Fibroblast of pulmonary artery (primary cell): Measurements from ENCODE around the gene PPP6R2.

Source experiments
- DNase-seq: peaks from one replicate; pipeline ENCODE4 v3.0.0-alpha.2; 2010; ENCODE audit warnings: low read depth
- H3K4me3 ChIP-seq: replicated peaks from 2 replicates; pipeline ENCODE4 v1.5.1; 2011; ENCODE audit warnings: low read depth, mild to moderate bottlenecking, control low read depth, low read length, moderate library complexity
- TF ChIP-seq, protein P1 (sequence below): IDR thresholded peaks from 2 replicates; pipeline ENCODE4 v1.5.1; 2011; ENCODE audit warnings: mild to moderate bottlenecking, control low read depth, low read length, inconsistent platforms; ENCODE audit errors: missing control alignments

Gene PPP6R2

DNA sequence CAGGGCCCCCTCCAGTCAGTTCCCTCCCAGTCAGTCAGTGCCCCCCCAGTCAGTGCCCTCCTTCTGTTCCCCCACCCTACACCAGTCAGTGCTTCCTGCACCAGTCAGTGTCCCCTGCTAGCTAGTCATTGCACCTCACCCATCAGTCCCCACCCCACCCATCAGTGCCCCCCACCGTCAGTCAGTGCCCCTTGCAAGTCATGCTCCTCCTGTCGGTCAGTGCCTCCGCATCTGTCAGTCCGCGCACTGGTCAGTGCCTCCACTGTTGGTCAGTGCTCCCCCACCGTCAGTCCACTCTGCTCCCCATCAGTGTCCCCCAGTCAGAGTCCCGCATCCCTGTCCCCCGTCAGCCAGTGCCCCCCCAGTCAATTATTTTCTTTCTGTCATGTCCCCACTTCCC lies 3.3 kb downstream of the PPP6R2 start:
- TF ChIP-seq, protein P1, sequence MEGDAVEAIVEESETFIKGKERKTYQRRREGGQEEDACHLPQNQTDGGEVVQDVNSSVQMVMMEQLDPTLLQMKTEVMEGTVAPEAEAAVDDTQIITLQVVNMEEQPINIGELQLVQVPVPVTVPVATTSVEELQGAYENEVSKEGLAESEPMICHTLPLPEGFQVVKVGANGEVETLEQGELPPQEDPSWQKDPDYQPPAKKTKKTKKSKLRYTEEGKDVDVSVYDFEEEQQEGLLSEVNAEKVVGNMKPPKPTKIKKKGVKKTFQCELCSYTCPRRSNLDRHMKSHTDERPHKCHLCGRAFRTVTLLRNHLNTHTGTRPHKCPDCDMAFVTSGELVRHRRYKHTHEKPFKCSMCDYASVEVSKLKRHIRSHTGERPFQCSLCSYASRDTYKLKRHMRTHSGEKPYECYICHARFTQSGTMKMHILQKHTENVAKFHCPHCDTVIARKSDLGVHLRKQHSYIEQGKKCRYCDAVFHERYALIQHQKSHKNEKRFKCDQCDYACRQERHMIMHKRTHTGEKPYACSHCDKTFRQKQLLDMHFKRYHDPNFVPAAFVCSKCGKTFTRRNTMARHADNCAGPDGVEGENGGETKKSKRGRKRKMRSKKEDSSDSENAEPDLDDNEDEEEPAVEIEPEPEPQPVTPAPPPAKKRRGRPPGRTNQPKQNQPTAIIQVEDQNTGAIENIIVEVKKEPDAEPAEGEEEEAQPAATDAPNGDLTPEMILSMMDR, result no peak
- no peak overlapping the region for H3K4me3 ChIP-seq
- no peak for DNase-seq

DNA sequence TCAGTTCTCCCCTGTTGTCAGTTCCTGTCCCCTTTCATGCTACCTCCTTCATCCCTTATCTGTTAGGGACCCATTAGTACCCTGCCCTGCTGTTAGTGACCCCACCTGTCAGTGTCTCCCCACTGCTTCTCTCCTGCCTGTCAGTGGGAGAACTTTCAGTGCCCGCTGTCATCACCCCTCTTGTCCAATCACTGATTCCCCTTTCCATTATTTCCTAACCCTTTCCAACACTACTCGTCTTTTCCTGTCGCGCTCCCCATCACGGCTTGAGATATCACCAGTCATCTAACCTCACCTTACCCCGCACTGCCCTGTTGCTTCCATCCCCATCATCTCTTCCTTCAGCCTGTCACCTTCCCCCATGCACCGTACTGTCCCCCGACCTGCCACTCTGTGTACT lies 4.0 kb downstream of the PPP6R2 start:
- H3K4me3 ChIP-seq, result no peak overlapping the region
- TF ChIP-seq, protein P1, result no peak
- no peak for DNase-seq

DNA sequence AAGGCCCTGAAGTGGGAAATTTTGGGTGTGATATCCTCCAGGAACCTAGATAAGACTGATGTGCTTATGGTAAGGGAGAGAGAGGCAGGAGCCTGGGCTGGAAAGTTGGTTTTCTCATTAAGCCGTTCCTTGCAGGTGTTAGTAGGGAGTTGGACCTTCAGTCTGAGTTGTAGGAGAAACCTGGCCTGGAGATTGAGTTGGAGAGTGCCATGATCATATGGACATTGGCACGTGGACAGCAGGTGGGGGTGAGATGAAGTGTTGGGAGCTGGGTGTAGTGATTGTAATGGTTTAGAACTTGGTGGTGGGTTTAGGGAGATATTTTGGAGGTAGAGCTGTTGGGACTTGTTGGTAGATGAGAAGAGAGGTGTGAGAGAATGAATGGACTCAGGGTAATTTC lies 4.9 kb downstream of the PPP6R2 start:
- H3K4me3 ChIP-seq, result no peak overlapping the region
- TF ChIP-seq, protein P1, result no peak
- no peak for DNase-seq

DNA sequence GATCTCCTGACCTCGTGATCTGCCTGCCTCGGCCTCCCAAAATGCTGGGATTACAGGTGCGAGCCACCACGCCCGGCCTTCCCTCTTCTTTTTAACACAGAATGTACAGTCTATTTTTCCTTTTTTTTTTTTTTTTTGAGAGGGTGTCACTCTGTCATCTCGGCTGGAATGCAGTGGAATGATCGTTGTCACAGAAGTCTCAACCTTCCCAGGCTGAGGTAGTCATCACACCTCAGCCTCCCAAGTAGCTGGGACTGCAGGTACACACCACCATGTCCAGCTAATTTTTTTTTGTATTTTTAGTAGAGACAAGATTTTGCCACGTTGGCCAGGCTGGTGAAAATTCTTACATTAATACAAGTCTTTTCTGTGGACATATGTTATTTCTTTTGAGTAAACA lies 13.1 kb downstream of the PPP6R2 start:
- H3K4me3 ChIP-seq, result no peak overlapping the region
- TF ChIP-seq, protein P1, result no peak
- DNase-seq, result no peak

DNA sequence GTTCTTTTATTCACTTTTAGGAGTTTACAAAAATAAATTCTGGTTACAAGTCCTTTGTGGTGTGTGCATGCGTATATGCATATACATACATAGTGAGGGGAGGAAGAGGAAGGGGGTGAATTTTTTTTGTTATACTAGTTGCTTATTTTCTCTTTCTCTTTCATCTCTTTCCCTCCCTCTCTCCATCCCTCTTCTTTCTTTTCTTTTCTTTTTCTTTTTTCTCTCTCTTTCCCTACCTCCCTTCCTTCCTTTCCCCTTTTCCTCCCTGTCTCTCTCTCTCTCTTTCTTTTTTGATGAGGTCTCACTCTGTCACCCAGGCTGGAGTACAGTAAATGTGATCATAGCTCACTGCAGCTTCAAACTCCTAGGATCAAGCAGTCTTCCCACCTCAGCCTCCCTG lies 14.1 kb downstream of the PPP6R2 start:
- no peak for DNase-seq
- TF ChIP-seq, protein P1, result no peak
- H3K4me3 ChIP-seq, result no peak overlapping the region

DNA sequence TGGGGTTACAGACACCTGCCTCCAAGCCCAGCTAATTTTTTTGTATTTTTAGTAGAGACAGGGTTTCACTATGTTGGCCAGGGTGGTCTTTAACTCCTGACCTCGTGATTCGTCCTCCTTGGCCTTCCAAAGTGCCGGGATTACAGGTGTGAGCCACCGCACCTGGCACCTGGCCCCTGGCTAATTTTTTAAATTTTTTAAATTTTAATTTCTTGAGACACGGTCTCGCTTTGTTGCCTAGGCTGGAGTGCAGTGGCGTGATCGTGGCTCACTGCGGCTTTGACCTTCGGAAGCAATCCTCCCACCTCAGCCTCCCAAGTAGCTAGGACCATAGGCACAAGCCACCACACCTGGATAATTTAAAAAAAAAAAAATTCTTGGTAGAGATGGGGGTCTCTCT lies 14.6 kb downstream of the PPP6R2 start:
- H3K4me3 ChIP-seq, result no peak overlapping the region
- DNase-seq, result no peak
- TF ChIP-seq, protein P1, result no peak

DNA sequence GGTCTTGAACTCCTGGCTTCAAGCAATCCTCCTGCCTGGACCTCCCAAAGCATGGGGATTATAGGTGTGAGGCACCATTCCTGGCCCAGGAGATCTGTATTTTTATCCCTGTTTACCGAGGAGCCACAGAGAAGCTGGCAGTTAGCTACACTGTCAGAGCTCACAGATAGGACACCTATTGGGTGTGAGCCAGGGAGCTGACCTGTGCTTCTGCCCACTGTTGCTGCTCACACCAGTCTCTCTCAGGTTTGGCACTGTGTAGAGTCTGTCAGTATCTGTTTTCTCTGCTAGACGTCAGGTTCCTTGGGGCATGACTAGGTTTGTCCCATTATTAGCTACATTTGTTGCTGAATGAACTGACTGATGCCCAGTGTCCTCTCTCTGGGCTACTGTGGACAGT lies 17.5 kb downstream of the PPP6R2 start:
- TF ChIP-seq, protein P1, result no peak
- H3K4me3 ChIP-seq, result no peak overlapping the region
- DNase-seq, result no peak
